HCT116 (cell line): Measurements from ENCODE around the gene ABHD2. TPM values are rescaled to one million over a fixed set of nuclear protein-coding genes. Genes with fewer than 3 reads are reported as not detected.

Experiments used
- ATAC-seq: fragments of 200-7000 bp; cut with Tn5 transposase; 2 replicates; pipeline ENCODE4 v1.9.1; 2020; ENCODE audit warnings: mild to moderate bottlenecking, moderate library complexity
- BruUV-seq: library from RNA; stranded (reverse); fragments of 400-500 nt; replicated peaks from 2 replicates; lab custom pipeline; 2021; lab: Mats Ljungman, UMichigan
- CTCF ChIA-PET: fragments of 300-600 bp; sonication (Branson Sonifier 250); formaldehyde crosslinking; loops from one replicate; lab custom pipeline; 2021; ENCODE audit warnings: antibody characterized with exemption; lab: Charles Lee
- POLR2A ChIA-PET: fragments of 300-600, 350-600 bp; sonication (Branson Sonifier 250); formaldehyde crosslinking; loops from one replicate; lab custom pipeline; 2021; ENCODE audit warnings: antibody characterized with exemption; lab: Charles Lee
- RAD21 ChIA-PET, 2 experiments: fragments of 300-600 bp; sonication (Branson Sonifier 250); formaldehyde crosslinking; loops; one replicate each; lab custom pipeline; 2023; ENCODE audit warnings: low total read pairs in 2 of 2; ENCODE audit not compliant: uncharacterized antibody in 2 of 2, unreplicated experiment in 2 of 2, low non-redundant PET in 1 of 2; lab: Charles Lee
- DNase-seq: peaks from one replicate; pipeline ENCODE4 v3.0.0-alpha.2; 2010; ENCODE audit warnings: low read depth, low spot score
- H2AFZ ChIP-seq: fragments of 200-600 bp; shearing (Covaris generic), sonication (generic); 2 replicates; pipeline ENCODE4 v1.6.1; 2017; ENCODE audit warnings: low read depth, mixed run types, mixed read lengths, antibody characterized with exemption, low read length; ENCODE audit not compliant: poor library complexity, severe bottlenecking
- H3K27ac ChIP-seq: 2 replicates; pipeline ENCODE4 v1.5.1; 2012; ENCODE audit warnings: low read depth, low read length
- H3K27me3 ChIP-seq: fragments of 200-600 bp; sonication (generic); 2 replicates; pipeline ENCODE4 v1.6.1; 2016; ENCODE audit warnings: mixed run types, low read length, mixed read lengths; ENCODE audit not compliant: insufficient read depth
- H3K36me3 ChIP-seq, 2 experiments: fragments of 200-500 bp in 1 of 2; fragments of 200-600 bp in 1 of 2; sonication (Bioruptor generic) in 1 of 2; sonication (generic) in 1 of 2; 2 replicates each; pipeline versions ENCODE4 v1.5.1 to v1.6.1; 2014 to 2016; ENCODE audit warnings: low read length in 2 of 2, inconsistent platforms in 1 of 2, mixed read lengths in 1 of 2, mixed run types in 1 of 2; ENCODE audit not compliant: insufficient read depth in 2 of 2, control insufficient read depth in 1 of 2
- H3K4me1 ChIP-seq, 2 experiments: fragments of 200-600 bp in 1 of 2; sonication (generic) in 1 of 2; 2 replicates each; pipeline versions ENCODE4 v1.5.1 to v1.6.1; 2012 to 2017; ENCODE audit warnings: low read length in 2 of 2, inconsistent platforms in 1 of 2, mild to moderate bottlenecking in 1 of 2, mixed read lengths in 1 of 2, mixed run types in 1 of 2, moderate library complexity in 1 of 2; ENCODE audit not compliant: insufficient read depth in 2 of 2, control insufficient read depth in 1 of 2
- H3K4me2 ChIP-seq: fragments of 200-600 bp; sonication (generic); 2 replicates; pipeline ENCODE4 v1.6.1; 2017; ENCODE audit warnings: mixed run types, low read length, mixed read lengths
- H3K4me3 ChIP-seq, 2 experiments: fragments of 200-600 bp in 1 of 2; sonication (generic) in 1 of 2; replicated peaks in 1 of 2; 2 replicates each; pipeline ENCODE4 v1.5.1; 2011 to 2016; ENCODE audit warnings: low read length in 2 of 2, control low read depth in 1 of 2, low read depth in 1 of 2, mild to moderate bottlenecking in 1 of 2, mixed read lengths in 1 of 2, mixed run types in 1 of 2
- H3K79me2 ChIP-seq: fragments of 200-600 bp; sonication (generic); 2 replicates; pipeline ENCODE4 v1.6.1; 2017; ENCODE audit warnings: mild to moderate bottlenecking, mixed run types, low read length, moderate library complexity, mixed read lengths; ENCODE audit not compliant: insufficient read depth
- H3K9ac ChIP-seq: fragments of 200-600 bp; sonication (generic); 2 replicates; pipeline ENCODE4 v1.6.1; 2016; ENCODE audit warnings: low read length, mixed read lengths
- H3K9me2 ChIP-seq: fragments of 200-600 bp; sonication (generic), shearing (Covaris generic); 2 replicates; pipeline ENCODE4 v1.6.1; 2017; ENCODE audit warnings: mixed run types, mild to moderate bottlenecking, moderate library complexity; ENCODE audit not compliant: insufficient read depth
- H3K9me3 ChIP-seq, 2 experiments: fragments of 200-500 bp in 1 of 2; fragments of 200-600 bp in 1 of 2; sonication (Bioruptor generic) in 1 of 2; sonication (generic) in 1 of 2; 2 replicates each; pipeline ENCODE4 v1.6.1; 2014 to 2017; ENCODE audit warnings: low read length in 2 of 2, mixed read lengths in 2 of 2, inconsistent platforms in 1 of 2, low read depth in 1 of 2, mild to moderate bottlenecking in 1 of 2, mixed run types in 1 of 2, moderate library complexity in 1 of 2; ENCODE audit not compliant: control insufficient read depth in 1 of 2, insufficient read depth in 1 of 2
- H4K20me1 ChIP-seq: fragments of 200-600 bp; sonication (generic), shearing (Covaris generic); 2 replicates; pipeline ENCODE4 v1.6.1; 2017; ENCODE audit warnings: mixed run types, mild to moderate bottlenecking, moderate library complexity; ENCODE audit not compliant: insufficient read depth
- CBX3 ChIP-seq: IDR thresholded peaks from 2 replicates; pipeline ENCODE4 v1.6.1; 2012; ENCODE audit warnings: low read depth
- CEBPB ChIP-seq: IDR thresholded peaks from 2 replicates; pipeline ENCODE4 v1.6.1; 2012; ENCODE audit warnings: low read depth
- CTCF ChIP-seq, 3 experiments: fragments of 200-600 bp in 1 of 3; sonication (generic) in 1 of 3; IDR thresholded peaks in 2 of 3; conservative IDR thresholded peaks in 1 of 3; 2 replicates each; pipeline ENCODE4 v1.5.1; 2012 to 2017; ENCODE audit warnings: low read depth in 2 of 3, low read length in 2 of 3, antibody characterized with exemption in 1 of 3, borderline replicate concordance in 1 of 3, control low read depth in 1 of 3, mild to moderate bottlenecking in 1 of 3, mixed read lengths in 1 of 3, mixed run types in 1 of 3, moderate library complexity in 1 of 3; ENCODE audit not compliant: insufficient read depth in 1 of 3
- EGR1 ChIP-seq: IDR thresholded peaks from 2 replicates; pipeline ENCODE4 v1.6.1; 2012; ENCODE audit warnings: low read depth
- ELF1 ChIP-seq: IDR thresholded peaks from 2 replicates; pipeline ENCODE4 v1.6.1; 2012; ENCODE audit warnings: low read depth, borderline replicate concordance
- EZH2 ChIP-seq: fragments of 200-600 bp; sonication (generic); IDR thresholded peaks from 2 replicates; pipeline ENCODE4 v1.6.1; 2017; ENCODE audit warnings: antibody characterized with exemption, mixed run types
- JUND ChIP-seq: IDR thresholded peaks from 2 replicates; pipeline ENCODE4 v1.6.1; 2012
- POLR2A ChIP-seq: IDR thresholded peaks from 2 replicates; pipeline ENCODE4 v1.7.0; 2011; ENCODE audit warnings: borderline replicate concordance; ENCODE audit not compliant: insufficient read depth, insufficient read length; ENCODE audit errors: extremely low read depth
- POLR2AphosphoS5 ChIP-seq: IDR thresholded peaks from 2 replicates; pipeline ENCODE4 v1.6.1; 2011; ENCODE audit warnings: mild to moderate bottlenecking, low read depth, low read length, moderate library complexity
- SIN3A ChIP-seq: IDR thresholded peaks from 2 replicates; pipeline ENCODE4 v1.6.1; 2012; ENCODE audit warnings: low read depth
- YY1 ChIP-seq: IDR thresholded peaks from 2 replicates; pipeline ENCODE4 v1.6.1; 2011; ENCODE audit warnings: low read length, low read depth, moderate library complexity, mild to moderate bottlenecking; ENCODE audit not compliant: insufficient replicate concordance; ENCODE audit errors: extremely low read depth
- ZFX ChIP-seq: fragments of 450-650 bp; IDR thresholded peaks from 2 replicates; pipeline ENCODE4 v1.6.1; 2017
- ZNF274 ChIP-seq: fragments of 200-500 bp; sonication (Bioruptor generic); IDR thresholded peaks from 2 replicates; pipeline ENCODE4 v1.6.1; 2014; ENCODE audit warnings: mild to moderate bottlenecking, low read depth, low read length, inconsistent platforms
- intact Hi-C: fragments of 100-400 bp; cut with micrococcal nuclease; formaldehyde crosslinking; loops from 2 replicates; pipeline ENCODE4 v1.10.0; 2022
- total RNA-seq: library from RNA; stranded (reverse); gene quantifications from one replicate; pipeline ENCODE4 v1.2.1, GENCODE V29; 2021; ENCODE audit not compliant: unreplicated experiment
- TF ChIP-seq, protein P1 (sequence below): IDR thresholded peaks from 2 replicates; pipeline ENCODE4 v1.6.1; 2012; ENCODE audit warnings: low read depth
- TF ChIP-seq, protein P2 (sequence below): IDR thresholded peaks from 2 replicates; pipeline ENCODE4 v1.6.1; 2012
- TF ChIP-seq, protein P3 (sequence below): IDR thresholded peaks from 2 replicates; pipeline ENCODE4 v1.6.1; 2012

Gene ABHD2
- total RNA-seq, 1 experiment from 2014 or later, result 40.8 TPM

DNA sequence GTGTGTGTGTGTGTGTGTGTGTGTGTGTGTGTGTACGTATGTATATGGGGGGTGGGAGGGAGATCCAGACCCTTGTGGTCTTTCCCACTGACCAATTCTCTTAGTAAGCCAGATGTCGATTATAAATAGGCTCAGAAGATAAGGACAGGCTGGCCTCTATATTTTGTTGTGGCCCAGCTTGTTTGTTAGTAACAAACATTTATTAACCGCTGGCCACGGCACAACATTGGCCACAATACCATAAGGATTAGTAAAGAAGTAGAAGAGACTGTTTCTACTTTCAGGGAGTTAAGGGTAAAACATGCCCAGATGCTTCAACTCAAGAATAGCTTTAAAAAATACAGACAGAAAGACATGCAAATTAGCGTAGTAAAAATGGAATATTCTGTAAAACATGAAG is 58.1 kb downstream of the ABHD2 start:
- CTCF ChIA-PET, result interaction anchor here (1.0 to 3.0 kb wide), 4 partner anchors 17 to 60 kb away, joined by 3 to 11 read pairs (median 6); no protein-coding TSS in a partner anchor

More for the DNA sequence above, 58.1 kb downstream of the ABHD2 start:
- Histone ChIP-seq H4K20me1 (no peaks in the 10 kb centered on the region), H3K9me3 (no peaks in the 10 kb centered on the region), H3K4me1 (peaks cover 0 to 5% of the 10 kb centered on the region in 2 experiments; a peak in 1 of 4 replicates), H3K4me2 (no peak overlapping the region), H3K4me3 (no peak overlapping the region), H3K36me3 (no peaks in the 10 kb centered on the region), H3K79me2 (no peaks in the 10 kb centered on the region), H3K9me2 (no peaks in the 10 kb centered on the region), H3K27me3 (no peaks in the 10 kb centered on the region), H2AFZ (no peak overlapping the region), H3K9ac (no peak overlapping the region), H3K27ac (no peak overlapping the region)
- ATAC-seq, result no peak
- no peak for DNase-seq
- BruUV-seq, result no TSS peak
- intact Hi-C loops, result no loop called here
- POLR2A ChIA-PET, result no interaction called here
- no peak for TF ChIP-seq JUND
- TF ChIP-seq ZNF274, result no peak
- no peak for TF ChIP-seq POLR2A
- TF ChIP-seq YY1, result no peak
- TF ChIP-seq CBX3, result no peak
- TF ChIP-seq EGR1, result no peak
- TF ChIP-seq CEBPB, result no peak
- TF ChIP-seq, protein P1, sequence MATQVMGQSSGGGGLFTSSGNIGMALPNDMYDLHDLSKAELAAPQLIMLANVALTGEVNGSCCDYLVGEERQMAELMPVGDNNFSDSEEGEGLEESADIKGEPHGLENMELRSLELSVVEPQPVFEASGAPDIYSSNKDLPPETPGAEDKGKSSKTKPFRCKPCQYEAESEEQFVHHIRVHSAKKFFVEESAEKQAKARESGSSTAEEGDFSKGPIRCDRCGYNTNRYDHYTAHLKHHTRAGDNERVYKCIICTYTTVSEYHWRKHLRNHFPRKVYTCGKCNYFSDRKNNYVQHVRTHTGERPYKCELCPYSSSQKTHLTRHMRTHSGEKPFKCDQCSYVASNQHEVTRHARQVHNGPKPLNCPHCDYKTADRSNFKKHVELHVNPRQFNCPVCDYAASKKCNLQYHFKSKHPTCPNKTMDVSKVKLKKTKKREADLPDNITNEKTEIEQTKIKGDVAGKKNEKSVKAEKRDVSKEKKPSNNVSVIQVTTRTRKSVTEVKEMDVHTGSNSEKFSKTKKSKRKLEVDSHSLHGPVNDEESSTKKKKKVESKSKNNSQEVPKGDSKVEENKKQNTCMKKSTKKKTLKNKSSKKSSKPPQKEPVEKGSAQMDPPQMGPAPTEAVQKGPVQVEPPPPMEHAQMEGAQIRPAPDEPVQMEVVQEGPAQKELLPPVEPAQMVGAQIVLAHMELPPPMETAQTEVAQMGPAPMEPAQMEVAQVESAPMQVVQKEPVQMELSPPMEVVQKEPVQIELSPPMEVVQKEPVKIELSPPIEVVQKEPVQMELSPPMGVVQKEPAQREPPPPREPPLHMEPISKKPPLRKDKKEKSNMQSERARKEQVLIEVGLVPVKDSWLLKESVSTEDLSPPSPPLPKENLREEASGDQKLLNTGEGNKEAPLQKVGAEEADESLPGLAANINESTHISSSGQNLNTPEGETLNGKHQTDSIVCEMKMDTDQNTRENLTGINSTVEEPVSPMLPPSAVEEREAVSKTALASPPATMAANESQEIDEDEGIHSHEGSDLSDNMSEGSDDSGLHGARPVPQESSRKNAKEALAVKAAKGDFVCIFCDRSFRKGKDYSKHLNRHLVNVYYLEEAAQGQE, result no peak
- TF ChIP-seq, protein P2, sequence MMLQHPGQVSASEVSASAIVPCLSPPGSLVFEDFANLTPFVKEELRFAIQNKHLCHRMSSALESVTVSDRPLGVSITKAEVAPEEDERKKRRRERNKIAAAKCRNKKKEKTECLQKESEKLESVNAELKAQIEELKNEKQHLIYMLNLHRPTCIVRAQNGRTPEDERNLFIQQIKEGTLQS, result no peak
- TF ChIP-seq ELF1, result no peak
- no peak for TF ChIP-seq POLR2AphosphoS5
- TF ChIP-seq CTCF (IDR thresholded peaks at IDR 0.05 in 2 of 3, conservative IDR thresholded peaks at IDR 0.05 in 1 of 3; ENCODE audit: borderline replicate concordance in 1 of 3, insufficient read depth in 1 of 3, low read depth in 2 of 3, low read length in 2 of 3), result no peak
- no peak for TF ChIP-seq ZFX
- TF ChIP-seq EZH2, result no peak
- TF ChIP-seq, protein P3, sequence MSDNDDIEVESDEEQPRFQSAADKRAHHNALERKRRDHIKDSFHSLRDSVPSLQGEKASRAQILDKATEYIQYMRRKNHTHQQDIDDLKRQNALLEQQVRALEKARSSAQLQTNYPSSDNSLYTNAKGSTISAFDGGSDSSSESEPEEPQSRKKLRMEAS, result no peak
- no peak for TF ChIP-seq SIN3A
- RAD21 ChIA-PET, result no interaction called here
